Breast epithelium (tissue), 4 donors: Measurements from ENCODE around the gene RPS10. TPM values are rescaled to one million over a fixed set of nuclear protein-coding genes. Genes with fewer than 3 reads are reported as not detected.
"Not testable (repeated sequence)": the region's sequence is repeated elsewhere in the genome, so short reads cannot be mapped to it uniquely, and the experiment has no call there.

Source experiments
- DNase-seq, 2 donors: peaks; one replicate each; pipeline ENCODE4 v3.0.0-alpha.2; 2019; ENCODE audit warnings: low spot score in 2 of 2
- H3K27ac ChIP-seq, 2 donors: fragments of 200-600 bp; sonication (generic) in 1 of 2; one replicate each; pipeline ENCODE4 v1.5.1; 2016 to 2019; ENCODE audit warnings: mild to moderate bottlenecking in 1 of 2
- H3K27me3 ChIP-seq, 2 donors: fragments of 200-600 bp; sonication (generic) in 1 of 2; one replicate each; pipeline versions ENCODE4 v1.5.1 to v1.6.0; 2017 to 2019; ENCODE audit warnings: control low read depth in 1 of 2, mild to moderate bottlenecking in 1 of 2
- H3K36me3 ChIP-seq: fragments of 200-600 bp; one replicate; pipeline ENCODE4 v1.5.1; 2019
- H3K4me1 ChIP-seq, 2 donors: fragments of 200-600 bp; sonication (generic); one replicate each; pipeline ENCODE4 v1.5.1; 2016 to 2019; ENCODE audit warnings: control low read depth in 1 of 2
- H3K4me3 ChIP-seq, 3 donors: fragments of 200-600 bp; sonication (generic); 1 replicate in 2 of 3; 2 replicates in 1 of 3; pipeline ENCODE4 v1.5.1; 2016 to 2019; ENCODE audit warnings: mild to moderate bottlenecking in 3 of 3, moderate library complexity in 2 of 3
- H3K9me3 ChIP-seq, 2 donors: fragments of 200-600 bp; sonication (generic) in 1 of 2; one replicate each; pipeline ENCODE4 v1.5.1; 2016 to 2019; ENCODE audit warnings: control low read depth in 1 of 2
- POLR2A ChIP-seq: fragments of 450-650 bp; IDR thresholded peaks from one replicate; pipeline ENCODE4 v1.6.1; 2016; ENCODE audit warnings: antibody characterized with exemption, mild to moderate bottlenecking, moderate library complexity
- POLR2AphosphoS5 ChIP-seq, 3 donors: sonication (generic); formaldehyde crosslinking; IDR thresholded peaks; one replicate each; pipeline ENCODE4 v1.6.1; 2017; ENCODE audit warnings: antibody characterized with exemption in 3 of 3
- intact Hi-C: fragments of 100-400 bp; cut with DNase I; formaldehyde crosslinking; loops from one replicate; pipeline ENCODE4 v1.15.1; 2023; ENCODE audit warnings: low total_unique reads
- total RNA-seq, 3 donors: library from RNA; depleted of rRNA; stranded (reverse); fragments of >200 nt; gene quantifications; one replicate each; pipeline ENCODE4 v1.1.0, GENCODE V29; 2016
- TF ChIP-seq, protein P1 (sequence below), 3 donors: fragments of 450-650 bp; IDR thresholded peaks; one replicate each; pipeline ENCODE4 v1.5.1; 2016 to 2017; ENCODE audit warnings: antibody characterized with exemption in 3 of 3, mild to moderate bottlenecking in 3 of 3, moderate library complexity in 3 of 3

RPS10 gene
- total RNA-seq, 3 donors from 2014 or later, result 2,573 to 5,786 (median 4,399) TPM

- H3K4me1 ChIP-seq, result no peaks in the 10 kb centered on the region
- H3K27ac ChIP-seq, result peak overlapping the region in 1 of 2 donors; percentile 69
- H3K4me3 ChIP-seq, result no peak overlapping the region
- no peaks in the 10 kb centered on the region for H3K36me3 ChIP-seq
- TF ChIP-seq POLR2A, result no peak
- DNase-seq, result no peak
- intact Hi-C loops, result no loop called here
- no peaks in the 10 kb centered on the region for H3K27me3 ChIP-seq
- H3K9me3 ChIP-seq, result no peaks in the 10 kb centered on the region
These were observed 41.3 kb downstream of the RPS10 start for GRCh38 chr6:34384321-34385153.

DNA sequence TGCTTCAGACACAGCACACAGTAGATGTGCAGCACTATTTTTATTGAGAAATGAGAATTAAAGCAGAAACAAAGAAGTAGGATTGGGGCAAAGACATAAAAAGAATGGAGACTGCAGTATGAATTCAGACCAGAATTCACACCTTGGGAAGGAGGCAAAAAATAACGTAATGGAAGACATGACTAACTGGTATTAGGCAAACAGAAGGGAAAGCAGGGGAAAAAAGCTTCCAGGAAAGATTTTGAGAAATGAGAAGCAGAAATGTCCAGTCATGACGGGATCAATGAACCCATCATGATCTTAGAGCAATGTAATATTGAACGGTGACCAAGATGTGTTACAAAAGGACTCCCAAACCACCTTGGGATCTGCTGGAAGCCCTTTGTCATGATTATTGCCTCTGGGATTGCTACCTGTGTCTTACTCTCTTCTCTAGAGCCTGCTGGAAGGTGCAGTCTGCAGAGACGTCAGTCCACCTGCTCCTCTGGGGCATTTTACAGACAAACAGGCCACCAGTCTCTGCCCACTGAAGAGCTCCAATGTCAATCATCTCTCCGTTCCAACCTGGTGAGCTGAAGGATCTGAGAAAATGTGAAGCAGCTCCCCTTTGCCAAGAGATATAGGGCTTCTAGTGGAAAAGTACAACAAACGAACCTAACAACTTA, 42.1 kb downstream of the RPS10 start:
- no peak for DNase-seq
- Histone ChIP-seq H3K9me3 (no peaks in the 10 kb centered on the region), H3K27me3 (no peaks in the 10 kb centered on the region), H3K36me3 (no peaks in the 10 kb centered on the region), H3K27ac (peak overlapping the region; percentile 24 to 69), H3K4me1 (no peaks in the 10 kb centered on the region), H3K4me3 (no peak overlapping the region)
- no peak for TF ChIP-seq POLR2AphosphoS5 (IDR thresholded peaks at IDR 0.05)
- TF ChIP-seq, protein P1, sequence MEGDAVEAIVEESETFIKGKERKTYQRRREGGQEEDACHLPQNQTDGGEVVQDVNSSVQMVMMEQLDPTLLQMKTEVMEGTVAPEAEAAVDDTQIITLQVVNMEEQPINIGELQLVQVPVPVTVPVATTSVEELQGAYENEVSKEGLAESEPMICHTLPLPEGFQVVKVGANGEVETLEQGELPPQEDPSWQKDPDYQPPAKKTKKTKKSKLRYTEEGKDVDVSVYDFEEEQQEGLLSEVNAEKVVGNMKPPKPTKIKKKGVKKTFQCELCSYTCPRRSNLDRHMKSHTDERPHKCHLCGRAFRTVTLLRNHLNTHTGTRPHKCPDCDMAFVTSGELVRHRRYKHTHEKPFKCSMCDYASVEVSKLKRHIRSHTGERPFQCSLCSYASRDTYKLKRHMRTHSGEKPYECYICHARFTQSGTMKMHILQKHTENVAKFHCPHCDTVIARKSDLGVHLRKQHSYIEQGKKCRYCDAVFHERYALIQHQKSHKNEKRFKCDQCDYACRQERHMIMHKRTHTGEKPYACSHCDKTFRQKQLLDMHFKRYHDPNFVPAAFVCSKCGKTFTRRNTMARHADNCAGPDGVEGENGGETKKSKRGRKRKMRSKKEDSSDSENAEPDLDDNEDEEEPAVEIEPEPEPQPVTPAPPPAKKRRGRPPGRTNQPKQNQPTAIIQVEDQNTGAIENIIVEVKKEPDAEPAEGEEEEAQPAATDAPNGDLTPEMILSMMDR (IDR thresholded peaks at IDR 0.05), result no peak
- TF ChIP-seq POLR2A, result no peak
- intact Hi-C loops, result no loop called here

- H3K4me1 ChIP-seq, result no peaks in the 10 kb centered on the region
- no peaks in the 10 kb centered on the region for H3K9me3 ChIP-seq
- H3K27ac ChIP-seq, result peak overlapping the region; percentile 24 to 33
- no peaks in the 10 kb centered on the region for H3K36me3 ChIP-seq
- H3K4me3 ChIP-seq, result no peak overlapping the region
- DNase-seq, result no peak
- intact Hi-C loops, result no loop called here
- no peaks in the 10 kb centered on the region for H3K27me3 ChIP-seq
- no peak for TF ChIP-seq POLR2AphosphoS5 (IDR thresholded peaks at IDR 0.05)
- no peak for TF ChIP-seq POLR2A
These were observed 42.7 kb downstream of the RPS10 start for GRCh38 chr6:34383161-34383631.

DNA sequence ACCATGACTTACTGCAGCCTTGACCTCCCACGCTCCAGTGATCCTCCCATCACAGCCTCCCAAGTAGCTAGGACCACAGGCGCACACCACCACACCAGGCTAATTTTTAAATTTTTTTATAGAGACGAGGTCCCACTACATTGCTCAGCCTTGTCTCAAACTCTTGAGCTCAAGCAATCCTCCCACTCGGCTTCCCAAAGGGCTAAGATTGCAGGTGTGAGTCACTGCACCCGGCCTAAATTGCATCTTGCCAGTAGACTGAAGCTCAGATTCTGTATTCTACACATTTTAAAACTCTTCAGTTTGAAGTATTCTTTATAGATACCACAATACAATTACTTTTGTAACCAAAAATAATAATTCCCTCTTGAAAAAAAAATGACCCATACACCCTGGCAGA, 44.8 kb downstream of the RPS10 start:
- Histone ChIP-seq H3K4me1 (no peaks in the 10 kb centered on the region), H3K36me3 (no peaks in the 10 kb centered on the region)
- no peak for DNase-seq

DNA sequence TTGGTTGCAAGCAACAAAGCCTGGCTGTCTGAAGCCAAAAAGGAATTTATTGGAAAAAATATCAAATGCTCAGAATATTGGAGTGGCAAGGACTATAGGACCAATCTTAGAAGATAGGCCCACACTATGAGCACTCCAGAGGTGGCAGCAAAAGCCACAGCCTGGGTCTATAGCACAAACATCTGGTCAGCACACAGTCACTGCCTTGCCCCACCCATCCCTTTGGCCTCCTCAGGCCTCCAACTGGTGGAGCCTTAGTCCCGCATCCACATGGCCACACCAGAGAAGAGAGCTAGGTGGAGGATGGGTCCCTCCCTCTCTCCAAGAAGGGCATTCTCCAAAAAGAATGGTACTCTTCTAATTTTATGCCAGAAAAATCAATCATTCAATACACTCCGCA, 47.4 kb downstream of the RPS10 start:
- no peak overlapping the region for H3K4me3 ChIP-seq
- intact Hi-C loops, result no loop called here
- H3K27me3 ChIP-seq, result no peaks in the 10 kb centered on the region
- H3K9me3 ChIP-seq, result no peaks in the 10 kb centered on the region
- H3K36me3 ChIP-seq, result no peaks in the 10 kb centered on the region
- no peak for DNase-seq
- TF ChIP-seq, protein P1 (IDR thresholded peaks at IDR 0.05), result no peak
- TF ChIP-seq POLR2A, result no peak
- TF ChIP-seq POLR2AphosphoS5 (IDR thresholded peaks at IDR 0.05), result no peak
- H3K4me1 ChIP-seq, result no peaks in the 10 kb centered on the region
- no peak overlapping the region for H3K27ac ChIP-seq

More for the DNA sequence above, 44.8 kb downstream of the RPS10 start:
- TF ChIP-seq POLR2A (no peak), POLR2AphosphoS5 (IDR thresholded peaks at IDR 0.05) (no peak)
- TF ChIP-seq, protein P1 (IDR thresholded peaks at IDR 0.05), result no peak
- intact Hi-C loops, result no loop called here
- Histone ChIP-seq H3K4me3 (no peak overlapping the region), H3K27ac (no peak overlapping the region), H3K27me3 (no peaks in the 10 kb centered on the region), H3K9me3 (no peaks in the 10 kb centered on the region)

- H3K4me1 ChIP-seq, result no peaks in the 10 kb centered on the region
- DNase-seq, result no peak
These were observed 47.9 kb downstream of the RPS10 start for GRCh38 chr6:34377984-34378383.

DNA sequence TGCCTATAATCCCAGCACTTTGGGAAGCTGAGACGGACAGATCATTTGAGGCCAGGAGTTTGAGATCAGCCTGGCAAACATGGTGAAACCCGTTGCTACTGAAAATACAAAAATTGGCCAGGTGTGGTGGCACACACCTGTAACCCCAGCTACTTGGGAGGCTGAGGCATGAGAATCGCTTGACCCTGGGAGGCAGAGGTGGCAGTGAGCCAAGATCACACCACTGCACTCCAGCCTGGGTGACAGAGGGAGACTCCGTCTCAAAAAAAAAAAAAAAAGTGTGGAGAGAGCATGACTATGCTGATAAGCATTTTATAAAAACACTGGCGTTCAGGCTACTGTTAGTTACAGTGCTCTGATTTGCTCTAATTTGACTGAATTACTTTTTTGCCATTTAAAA, 48.3 kb downstream of the RPS10 start:
- DNase-seq, H3K4me1 ChIP-seq, intact Hi-C loops, H3K4me3 ChIP-seq, H3K36me3 ChIP-seq, H3K9me3 ChIP-seq, H3K27ac ChIP-seq, H3K27me3 ChIP-seq: not testable (repeated sequence)

More at GRCh38 chr6:34377984-34378383, 47.9 kb downstream of the RPS10 start:
- Histone ChIP-seq H3K36me3 (no peaks in the 10 kb centered on the region), H3K4me3 (no peak overlapping the region), H3K27me3 (no peaks in the 10 kb centered on the region), H3K9me3 (no peaks in the 10 kb centered on the region), H3K27ac (no peak overlapping the region)
- intact Hi-C loops, result no loop called here
- TF ChIP-seq POLR2AphosphoS5 (IDR thresholded peaks at IDR 0.05) (no peak), POLR2A (no peak)
- TF ChIP-seq, protein P1 (IDR thresholded peaks at IDR 0.05), result no peak
